GM19238 (cell line): ENCODE results near the gene SLC6A6.

ENCODE experiments used
- DNase-seq: peaks from one replicate; pipeline ENCODE4 v3.0.0; 2011; ENCODE audit warnings: low spot score; ENCODE audit not compliant: insufficient read length

SLC6A6 gene

GRCh38 chr3:14482271-14482721, 79.9 kb downstream of the SLC6A6 start:
- DNase-seq = no peak

- DNase-seq = no peak
Observed at GRCh38 chr3:14483286-14483685, 80.9 kb downstream of the SLC6A6 start.

GRCh38 chr3:14484741-14485140, 82.3 kb downstream of the SLC6A6 start:
- no peak for DNase-seq

DNA sequence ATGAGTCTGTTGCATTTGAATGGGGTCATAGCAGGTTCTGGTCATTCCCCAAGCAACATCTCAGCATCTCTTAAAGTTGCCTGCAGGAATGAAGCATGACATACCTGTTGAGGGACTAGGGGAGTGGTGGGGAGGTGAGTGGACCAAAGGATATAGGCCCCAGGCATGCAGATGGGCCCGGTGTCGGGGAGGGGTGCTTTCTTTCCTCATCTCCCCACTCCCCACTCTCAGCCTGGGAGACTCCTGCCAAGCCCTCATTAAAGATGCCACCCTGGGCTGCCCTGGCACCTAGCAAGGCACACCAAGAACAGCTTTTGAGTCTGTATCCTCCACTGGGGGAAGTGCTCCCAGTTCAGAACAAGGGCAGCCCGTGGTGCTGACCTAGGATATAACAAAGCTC, 83.6 kb downstream of the SLC6A6 start:
- DNase-seq = no peak

DNA sequence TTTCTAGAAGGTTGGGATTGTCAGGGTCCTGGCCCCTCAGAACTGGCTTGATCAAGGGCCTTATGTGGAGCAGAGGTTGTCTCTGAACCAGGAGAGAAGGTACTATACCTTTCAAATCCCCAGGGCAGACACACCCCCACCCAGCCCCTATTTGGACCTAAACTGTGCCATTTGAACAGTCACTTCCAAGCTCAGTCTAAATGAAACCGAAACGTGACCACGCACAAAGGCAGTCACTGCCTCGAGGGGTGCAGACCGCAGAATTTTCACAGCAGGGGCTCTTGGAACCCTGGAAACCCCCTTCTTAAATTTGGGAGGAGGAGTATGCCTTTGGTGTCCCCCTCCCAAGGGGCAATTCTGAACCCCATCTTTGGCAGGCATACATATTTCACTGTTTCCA, 84.1 kb downstream of the SLC6A6 start:
- no peak for DNase-seq

- DNase-seq = no peak
Observed at GRCh38 chr3:14487086-14487485, 84.7 kb downstream of the SLC6A6 start.

DNA sequence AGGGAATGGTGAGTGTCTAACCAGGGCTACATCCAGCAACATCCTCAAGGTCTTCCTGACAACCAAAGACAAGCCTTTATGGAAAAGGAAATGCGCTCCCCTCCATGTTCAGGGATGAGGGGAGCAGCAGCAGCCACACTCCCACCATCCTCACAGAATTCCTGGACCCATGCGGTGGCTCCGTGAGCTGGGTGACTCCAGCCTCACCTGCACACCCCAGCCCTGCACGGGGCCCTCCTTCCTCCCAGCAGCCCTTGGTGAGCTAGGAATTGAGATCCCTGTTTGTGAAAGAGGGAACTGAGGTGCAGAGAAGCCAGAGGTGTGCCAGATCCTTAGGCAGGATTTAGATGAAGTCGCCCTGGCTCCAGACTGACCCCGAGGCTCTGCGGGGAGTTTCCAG, 85.4 kb downstream of the SLC6A6 start:
- DNase-seq = no peak

DNA sequence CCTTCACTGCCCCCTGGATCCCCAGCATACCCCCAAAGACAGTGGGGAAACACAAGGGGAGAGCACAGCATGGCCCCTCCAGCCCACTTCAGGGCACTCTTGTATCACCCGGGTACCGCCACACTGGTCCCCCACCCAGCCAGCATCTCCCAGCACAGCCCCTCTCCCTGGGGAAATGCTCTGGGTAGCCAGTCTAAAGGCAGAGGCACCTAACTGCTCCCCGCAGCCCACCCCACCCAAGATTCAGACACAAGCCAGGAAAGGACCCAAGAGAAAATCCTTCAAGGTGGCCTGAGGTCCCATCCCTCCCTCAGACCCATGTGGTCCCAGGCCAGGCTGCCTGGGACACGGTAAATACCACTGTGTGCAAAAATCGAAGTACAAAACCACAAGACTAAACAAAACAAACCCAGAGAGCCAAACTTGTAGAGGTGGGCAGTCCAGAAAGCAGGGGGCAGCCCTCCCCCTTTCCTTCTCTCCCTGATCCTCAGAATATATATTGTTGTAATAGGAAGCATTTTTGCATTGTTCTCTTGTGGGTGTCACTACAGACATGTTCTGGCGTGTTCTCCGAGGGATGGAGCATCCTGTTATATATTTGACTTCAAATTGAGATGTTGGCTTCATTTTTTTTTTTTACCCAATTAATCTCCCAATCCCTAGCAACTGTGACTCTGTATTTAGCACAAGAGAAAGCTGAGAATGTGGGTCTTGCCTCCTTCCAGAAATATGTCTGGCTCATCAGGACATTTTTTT, 86.1 kb downstream of the SLC6A6 start:
- no peak for DNase-seq

DNA sequence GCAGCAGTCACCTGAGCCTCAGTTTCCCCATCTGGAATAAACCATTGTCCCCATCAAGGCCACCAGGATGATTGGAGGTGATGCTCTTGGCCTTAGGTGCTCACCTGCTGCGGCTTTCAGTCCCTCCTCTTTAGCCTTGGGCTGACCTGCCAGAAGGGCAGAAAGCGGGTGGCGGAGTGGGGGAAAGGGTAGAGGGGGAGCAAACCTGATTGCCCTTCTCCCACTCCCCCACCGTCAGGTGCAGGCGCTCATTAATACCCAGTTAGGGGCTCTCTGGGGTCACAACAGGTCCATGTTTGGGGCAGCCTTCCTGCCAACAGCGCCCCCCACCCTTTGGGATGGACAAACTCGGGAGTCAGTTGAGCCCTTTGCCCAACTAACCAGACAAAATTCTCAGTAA, 87.2 kb downstream of the SLC6A6 start:
- no peak for DNase-seq

GRCh38 chr3:14490255-14490654, 87.8 kb downstream of the SLC6A6 start:
- no peak for DNase-seq

DNA sequence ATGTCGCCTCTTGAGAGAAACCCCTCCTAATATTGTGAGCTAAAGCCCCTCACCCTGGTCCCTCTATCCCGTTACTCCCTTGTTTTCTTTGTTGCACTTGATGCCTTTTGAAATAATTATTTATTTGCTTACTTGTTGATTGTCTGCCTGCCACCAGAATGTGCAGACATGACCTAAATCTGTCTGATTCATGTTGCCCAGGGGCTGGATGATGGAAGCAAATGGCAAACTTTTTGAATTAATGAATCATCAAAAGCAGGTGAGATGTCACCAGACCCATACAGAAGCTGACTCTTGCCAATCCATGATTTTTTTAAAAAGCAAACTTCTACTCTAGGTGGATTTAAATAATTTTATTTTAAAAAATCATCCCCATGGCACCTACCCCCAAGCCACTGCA, 88.4 kb downstream of the SLC6A6 start:
- no peak for DNase-seq

DNA sequence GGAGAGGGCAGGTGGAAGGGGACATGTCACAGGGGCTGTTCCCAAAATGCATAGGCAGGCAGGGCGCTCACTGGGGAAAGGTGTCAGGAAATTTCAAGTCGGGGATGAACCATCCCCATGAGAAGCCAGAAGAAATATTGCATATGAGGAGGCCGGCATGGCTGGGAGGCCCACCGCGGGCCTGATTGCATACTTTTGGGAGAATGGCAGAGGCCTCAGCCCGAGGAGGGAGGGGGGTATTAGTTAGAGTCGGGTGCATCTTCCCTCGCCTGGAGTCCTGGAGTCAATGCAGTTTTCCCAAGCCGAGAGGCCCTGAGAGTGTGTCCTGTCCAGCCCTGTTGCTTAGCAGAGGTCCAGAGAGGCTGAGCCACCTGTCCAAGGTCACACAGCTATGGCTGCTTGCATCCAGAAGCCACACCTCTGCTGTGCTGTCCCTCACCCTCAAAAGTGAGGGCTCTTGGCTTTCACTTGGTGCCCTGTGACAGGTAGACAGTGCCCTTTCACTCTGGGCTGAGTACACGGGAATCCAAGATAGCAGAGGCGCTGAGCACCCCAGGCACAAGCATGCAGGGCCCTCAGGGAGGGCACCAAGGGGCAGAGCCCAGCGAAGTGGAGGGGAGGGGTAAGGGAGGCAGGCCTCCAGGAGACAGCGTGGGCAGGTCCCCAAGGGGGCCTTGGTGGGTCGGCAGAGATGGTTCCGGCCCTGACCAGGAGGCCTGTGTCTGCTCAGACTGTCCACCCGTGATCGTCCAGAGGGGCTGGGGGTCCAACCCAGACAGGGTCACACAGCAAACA, 89.2 kb downstream of the SLC6A6 start:
- no peak for DNase-seq

DNA sequence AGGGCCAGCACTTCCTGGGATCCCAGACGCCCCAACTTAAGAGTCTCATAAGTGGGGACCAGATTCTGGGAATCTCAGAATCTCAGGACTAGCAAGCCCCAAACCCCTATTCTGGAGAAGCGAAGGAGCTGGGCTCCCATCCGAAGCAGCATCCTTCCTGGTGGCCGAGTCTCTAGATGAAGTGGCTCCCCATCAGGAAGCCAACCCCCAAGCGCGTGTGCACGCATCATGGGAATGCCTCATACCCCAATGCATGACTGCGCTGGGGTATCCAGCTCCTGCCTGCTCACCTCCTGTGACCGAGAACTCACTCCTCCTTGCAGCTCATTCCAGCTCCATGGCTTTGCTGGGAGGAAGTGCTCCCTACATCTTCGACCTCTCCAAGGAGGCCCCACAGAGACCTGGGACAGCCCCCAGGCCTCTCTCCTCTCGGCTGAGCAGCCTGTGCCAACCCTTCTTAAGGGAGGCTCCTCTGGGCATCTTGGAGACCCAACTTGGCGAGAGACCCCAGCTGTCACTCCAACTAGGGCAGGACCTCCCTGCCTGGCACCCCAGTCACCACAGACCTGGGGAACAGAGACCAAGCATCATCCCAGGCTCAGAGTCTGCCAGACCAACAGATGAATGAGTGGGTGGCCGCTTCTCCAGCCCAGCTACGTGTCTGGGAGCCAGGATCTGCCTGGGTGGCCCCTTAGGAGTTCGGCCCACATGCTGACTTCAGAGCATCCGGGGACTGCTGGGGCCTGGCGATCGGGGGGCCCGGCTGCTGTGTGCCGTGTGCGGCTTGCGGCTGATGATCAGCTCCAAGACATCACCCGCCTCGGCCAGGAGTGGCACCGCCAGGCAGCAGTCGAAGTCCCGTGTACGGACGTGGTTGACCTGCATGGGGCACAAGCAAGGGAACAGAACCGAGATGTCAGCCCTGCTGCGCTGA, 90.8 kb downstream of the SLC6A6 start:
- DNase-seq = no peak

DNA sequence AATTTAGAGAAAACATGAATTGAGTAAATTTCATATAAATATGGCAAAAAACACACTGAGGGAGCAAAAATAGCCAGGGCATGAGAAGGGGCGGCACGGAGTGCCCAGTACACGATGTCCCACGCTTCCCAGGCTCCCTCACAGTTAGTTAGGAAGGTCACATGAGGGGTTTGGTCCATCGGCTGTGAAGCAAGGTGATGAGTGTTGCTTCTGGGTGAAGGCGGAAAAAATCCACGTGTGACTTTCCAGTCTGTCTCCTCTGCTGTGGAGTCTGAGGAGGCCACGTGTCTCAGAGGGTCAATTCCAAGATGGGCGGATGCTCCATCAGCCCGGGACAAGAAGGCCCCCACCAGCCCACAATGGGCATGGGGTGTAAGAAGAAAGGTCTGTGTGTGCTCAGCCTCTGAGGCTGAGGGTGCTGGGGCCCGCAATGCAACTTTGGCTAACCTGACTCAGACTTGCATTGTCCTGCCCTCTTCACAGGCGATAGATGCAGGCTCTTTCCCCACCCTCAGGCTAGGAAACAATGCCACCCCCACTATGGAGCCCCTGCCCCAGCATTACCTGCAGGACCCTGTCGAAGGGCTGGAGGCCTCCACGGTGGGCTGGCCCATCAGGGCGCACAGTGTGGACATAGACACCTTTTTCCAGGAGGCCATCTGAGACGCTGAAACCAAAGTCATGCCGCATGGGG, 92.0 kb downstream of the SLC6A6 start:
- DNase-seq = no peak

DNA sequence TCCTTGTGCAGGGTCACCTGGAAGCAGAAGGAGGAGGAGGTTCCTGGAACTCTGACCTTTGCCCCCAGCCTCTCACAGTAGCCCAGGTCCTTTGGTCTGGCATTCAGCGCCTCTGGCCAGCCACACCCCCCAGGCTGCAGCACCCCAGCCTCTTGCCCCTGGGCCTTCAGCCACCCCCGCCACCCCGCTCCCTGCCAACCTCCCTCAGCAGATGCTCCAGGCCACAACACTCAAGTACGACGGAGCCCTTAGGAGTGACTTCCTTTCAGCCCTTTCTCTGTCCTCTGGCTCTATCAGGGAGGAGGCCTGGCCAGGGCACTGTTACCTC, 92.5 kb downstream of the SLC6A6 start:
- DNase-seq = no peak

GRCh38 chr3:14496351-14496750, 93.9 kb downstream of the SLC6A6 start:
- no peak for DNase-seq

- no peak for DNase-seq
Observed at GRCh38 chr3:14497321-14497720, 94.9 kb downstream of the SLC6A6 start.

DNA sequence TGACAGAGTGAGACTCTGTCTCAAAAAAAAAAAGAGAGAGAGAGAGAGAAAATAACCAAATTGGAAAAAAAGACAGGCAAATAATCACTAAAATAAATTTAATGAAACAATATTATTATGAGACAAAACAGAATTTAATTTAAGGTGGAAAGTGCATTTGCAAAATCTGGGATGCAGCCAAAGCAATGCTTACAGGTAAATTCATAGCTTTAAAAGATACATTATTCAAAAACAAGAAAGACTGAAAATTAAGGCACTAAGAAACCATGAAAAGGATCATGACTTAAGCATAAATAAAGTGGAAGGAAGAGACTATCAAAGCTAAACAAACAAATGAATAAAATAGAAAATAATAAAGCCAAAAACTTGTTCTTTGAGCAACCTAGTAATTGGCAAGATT, 100.1 kb downstream of the SLC6A6 start:
- no peak for DNase-seq

- DNase-seq = no peak
Observed at GRCh38 chr3:14503033-14503705, 100.8 kb downstream of the SLC6A6 start.

DNA sequence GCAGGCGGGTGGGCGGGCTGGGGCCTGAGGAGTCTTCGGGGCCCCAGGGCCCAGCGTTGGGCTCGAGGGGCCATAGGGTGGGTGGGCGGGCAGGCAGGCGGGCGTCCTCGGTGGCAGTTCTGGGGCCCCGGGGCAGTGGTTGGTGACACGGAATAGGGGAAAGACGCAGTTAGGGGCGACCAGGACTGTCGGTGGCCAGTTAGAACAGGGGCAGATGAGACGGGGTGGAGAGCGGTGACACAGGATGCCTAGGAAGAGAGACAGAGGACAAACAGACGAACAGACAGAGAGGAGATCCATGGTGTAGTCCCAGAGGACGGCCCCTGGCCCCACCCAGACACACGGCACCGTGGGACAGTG, 101.3 kb downstream of the SLC6A6 start:
- DNase-seq = no peak
